PFSK-1 (cell line): ENCODE results near the gene MBNL1.

Source experiments
- FOXP2 ChIP-seq: optimal IDR thresholded peaks from 2 replicates; pipeline ENCODE3; 2011; ENCODE audit warnings: borderline replicate concordance, control low read depth, inconsistent platforms; ENCODE audit not compliant: insufficient read depth; ENCODE audit errors: extremely low read length, extremely low read depth
- POLR2AphosphoS5 ChIP-seq: IDR thresholded peaks from 2 replicates; pipeline ENCODE4 v1.6.1; 2012; ENCODE audit warnings: low read depth, mild to moderate bottlenecking, control low read depth, low read length, moderate library complexity
- SIN3A ChIP-seq: IDR thresholded peaks from 2 replicates; pipeline ENCODE4 v1.6.1; 2012; ENCODE audit warnings: mild to moderate bottlenecking, low read length, moderate library complexity, borderline replicate concordance; ENCODE audit not compliant: insufficient read depth
- TAF1 ChIP-seq: IDR thresholded peaks from 2 replicates; pipeline ENCODE4 v1.6.1; 2012; ENCODE audit warnings: low read length, control low read depth, borderline replicate concordance; ENCODE audit not compliant: insufficient read depth
- TF ChIP-seq, protein P1 (sequence below), 2 experiments: IDR thresholded peaks; 2 replicates each; pipeline versions ENCODE4 v1.6.1 to v1.8.0; 2011 to 2012; ENCODE audit warnings: low read depth in 2 of 2, low read length in 2 of 2, control low read depth in 1 of 2, inconsistent platforms in 1 of 2, mild to moderate bottlenecking in 1 of 2, moderate library complexity in 1 of 2; ENCODE audit not compliant: insufficient read depth in 1 of 2

MBNL1 gene

GRCh38 chr3:152391671-152392070 lies 122.9 kb downstream of the MBNL1 start:
- TF ChIP-seq, protein P1, sequence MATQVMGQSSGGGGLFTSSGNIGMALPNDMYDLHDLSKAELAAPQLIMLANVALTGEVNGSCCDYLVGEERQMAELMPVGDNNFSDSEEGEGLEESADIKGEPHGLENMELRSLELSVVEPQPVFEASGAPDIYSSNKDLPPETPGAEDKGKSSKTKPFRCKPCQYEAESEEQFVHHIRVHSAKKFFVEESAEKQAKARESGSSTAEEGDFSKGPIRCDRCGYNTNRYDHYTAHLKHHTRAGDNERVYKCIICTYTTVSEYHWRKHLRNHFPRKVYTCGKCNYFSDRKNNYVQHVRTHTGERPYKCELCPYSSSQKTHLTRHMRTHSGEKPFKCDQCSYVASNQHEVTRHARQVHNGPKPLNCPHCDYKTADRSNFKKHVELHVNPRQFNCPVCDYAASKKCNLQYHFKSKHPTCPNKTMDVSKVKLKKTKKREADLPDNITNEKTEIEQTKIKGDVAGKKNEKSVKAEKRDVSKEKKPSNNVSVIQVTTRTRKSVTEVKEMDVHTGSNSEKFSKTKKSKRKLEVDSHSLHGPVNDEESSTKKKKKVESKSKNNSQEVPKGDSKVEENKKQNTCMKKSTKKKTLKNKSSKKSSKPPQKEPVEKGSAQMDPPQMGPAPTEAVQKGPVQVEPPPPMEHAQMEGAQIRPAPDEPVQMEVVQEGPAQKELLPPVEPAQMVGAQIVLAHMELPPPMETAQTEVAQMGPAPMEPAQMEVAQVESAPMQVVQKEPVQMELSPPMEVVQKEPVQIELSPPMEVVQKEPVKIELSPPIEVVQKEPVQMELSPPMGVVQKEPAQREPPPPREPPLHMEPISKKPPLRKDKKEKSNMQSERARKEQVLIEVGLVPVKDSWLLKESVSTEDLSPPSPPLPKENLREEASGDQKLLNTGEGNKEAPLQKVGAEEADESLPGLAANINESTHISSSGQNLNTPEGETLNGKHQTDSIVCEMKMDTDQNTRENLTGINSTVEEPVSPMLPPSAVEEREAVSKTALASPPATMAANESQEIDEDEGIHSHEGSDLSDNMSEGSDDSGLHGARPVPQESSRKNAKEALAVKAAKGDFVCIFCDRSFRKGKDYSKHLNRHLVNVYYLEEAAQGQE (IDR thresholded peaks at IDR 0.05; ENCODE audit: insufficient read depth in 1 of 2, low read depth in 2 of 2, low read length in 2 of 2): no peak
- TF ChIP-seq POLR2AphosphoS5 (no peak), TAF1 (no peak), SIN3A (no peak), FOXP2 (no peak)

GRCh38 chr3:152392272-152392880 lies 123.6 kb downstream of the MBNL1 start:
- TF ChIP-seq TAF1 (no peak), POLR2AphosphoS5 (no peak), FOXP2 (no peak), SIN3A (no peak)
- TF ChIP-seq, protein P1 (IDR thresholded peaks at IDR 0.05; ENCODE audit: insufficient read depth in 1 of 2, low read depth in 2 of 2, low read length in 2 of 2): no peak

GRCh38 chr3:152394246-152394645 lies 125.5 kb downstream of the MBNL1 start:
- TF ChIP-seq FOXP2 (no peak), POLR2AphosphoS5 (no peak), TAF1 (no peak), SIN3A (no peak)
- TF ChIP-seq, protein P1 (IDR thresholded peaks at IDR 0.05; ENCODE audit: insufficient read depth in 1 of 2, low read depth in 2 of 2, low read length in 2 of 2): no peak

GRCh38 chr3:152395764-152396163 lies 127.0 kb downstream of the MBNL1 start:
- no peak for TF ChIP-seq POLR2AphosphoS5
- TF ChIP-seq, protein P1 (IDR thresholded peaks at IDR 0.05; ENCODE audit: insufficient read depth in 1 of 2, low read depth in 2 of 2, low read length in 2 of 2): no peak
- TF ChIP-seq SIN3A: no peak
- TF ChIP-seq FOXP2: no peak
- TF ChIP-seq TAF1: no peak

GRCh38 chr3:152396867-152397266 lies 128.1 kb downstream of the MBNL1 start:
- TF ChIP-seq FOXP2 (no peak), SIN3A (no peak), TAF1 (no peak), POLR2AphosphoS5 (no peak)
- TF ChIP-seq, protein P1 (IDR thresholded peaks at IDR 0.05; ENCODE audit: insufficient read depth in 1 of 2, low read depth in 2 of 2, low read length in 2 of 2): no peak
